GM18505 (cell line): ENCODE results near the gene PFN3.

Source experiments
- ATAC-seq: cut with Tn5 transposase; IDR thresholded peaks from one replicate; pipeline ENCODE4 v1.9.1; 2021; ENCODE audit not compliant: unreplicated experiment
- POLR2A ChIP-seq: IDR thresholded peaks from 4 replicates; pipeline ENCODE4 v1.6.1; 2011; ENCODE audit warnings: borderline replicate concordance; ENCODE audit not compliant: insufficient read depth, insufficient read length; ENCODE audit errors: extremely low read depth

The PFN3 gene

GRCh38 chr5:177432143-177432838, 31.8 kb upstream of the PFN3 start:
- no peak for TF ChIP-seq POLR2A
- no peak for ATAC-seq

- peak; percentile 58 for TF ChIP-seq POLR2A
- ATAC-seq: peak; percentile 37
These were observed 31.1 kb upstream of the PFN3 start for GRCh38 chr5:177431317-177432142.

GRCh38 chr5:177430972-177431316, 30.5 kb upstream of the PFN3 start:
- no peak for TF ChIP-seq POLR2A
- ATAC-seq: no peak

DNA sequence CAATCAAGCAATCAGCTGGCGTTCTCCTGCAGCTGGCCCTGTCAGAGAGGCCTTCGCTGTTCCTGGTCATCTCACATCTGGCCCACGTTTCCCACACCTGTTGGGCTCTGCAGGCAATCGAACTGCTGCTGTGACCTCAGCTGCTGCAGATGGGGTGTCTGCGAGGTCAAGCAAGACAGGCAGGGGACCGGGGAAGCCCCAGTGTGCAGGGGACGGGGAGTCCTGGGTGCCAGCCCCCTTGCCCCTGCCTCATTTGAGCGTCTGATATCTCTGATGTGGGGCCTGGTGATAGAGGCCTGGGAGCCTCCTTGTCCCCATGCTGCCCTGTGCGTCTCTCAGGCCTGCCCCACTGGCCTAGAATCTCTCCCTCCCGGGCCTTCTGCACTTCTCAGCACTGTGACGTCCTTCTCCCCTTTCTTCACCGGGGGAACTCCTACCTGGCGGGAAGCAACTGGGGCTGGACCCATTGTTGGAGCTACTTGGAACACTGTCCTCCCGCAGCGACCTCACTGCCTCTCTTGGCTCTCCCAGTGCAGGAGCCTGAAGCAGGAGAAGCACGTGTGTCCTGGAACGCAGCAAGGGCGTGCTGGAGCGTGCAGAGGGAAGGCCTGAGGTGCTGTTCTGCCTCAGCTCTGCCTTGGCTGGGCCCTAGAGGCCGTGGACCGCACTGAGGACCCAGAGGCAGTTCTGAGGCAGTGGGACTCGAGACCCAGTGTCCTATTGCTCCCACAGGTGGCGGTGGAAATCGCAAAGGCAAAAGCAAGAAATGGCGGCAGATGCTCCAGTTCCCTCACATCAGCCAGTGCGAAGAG, 29.9 kb upstream of the PFN3 start:
- no peak for ATAC-seq
- TF ChIP-seq POLR2A: peak; percentile 18

DNA sequence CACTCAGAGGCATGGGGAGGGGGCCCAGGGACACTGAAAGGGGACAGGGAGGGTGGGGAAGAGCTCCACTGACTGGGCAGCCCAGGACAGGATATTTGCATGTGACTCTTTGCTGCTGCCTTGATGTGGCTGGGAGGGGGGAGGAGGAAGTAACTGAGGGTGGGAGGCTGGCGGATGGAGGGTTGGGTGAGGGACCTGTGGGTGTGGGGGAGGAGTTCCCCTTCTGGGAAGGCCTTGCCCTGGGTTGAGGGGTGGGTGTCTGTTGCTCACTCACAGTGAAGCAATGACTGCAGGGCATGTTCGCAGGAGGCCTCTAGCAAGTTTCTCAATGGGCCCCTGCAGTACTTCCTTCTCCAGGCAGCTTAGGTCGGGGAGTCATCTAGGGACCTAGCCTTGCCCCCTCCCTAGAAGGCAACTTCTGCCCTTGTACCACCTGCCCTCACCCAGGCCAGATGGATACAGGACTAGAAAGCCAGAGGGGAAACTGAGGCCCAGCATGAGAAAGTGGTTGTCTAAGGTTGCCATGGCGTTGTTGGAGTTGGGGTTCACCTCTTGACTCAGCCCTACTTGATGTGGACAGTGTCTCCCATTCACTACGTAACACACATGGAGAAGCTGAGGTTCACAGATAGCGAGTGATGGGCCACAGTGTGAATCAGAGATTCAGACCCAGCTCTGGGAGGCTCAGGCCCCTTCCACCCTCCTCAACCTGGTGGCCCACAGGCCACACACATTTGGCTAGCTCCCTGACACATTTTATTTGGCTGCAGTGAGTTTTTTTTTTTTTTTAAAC, 29.0 kb upstream of the PFN3 start:
- peak; percentile 38 for TF ChIP-seq POLR2A
- no peak for ATAC-seq

GRCh38 chr5:177428574-177429217, 28.2 kb upstream of the PFN3 start:
- no peak for TF ChIP-seq POLR2A
- no peak for ATAC-seq

DNA sequence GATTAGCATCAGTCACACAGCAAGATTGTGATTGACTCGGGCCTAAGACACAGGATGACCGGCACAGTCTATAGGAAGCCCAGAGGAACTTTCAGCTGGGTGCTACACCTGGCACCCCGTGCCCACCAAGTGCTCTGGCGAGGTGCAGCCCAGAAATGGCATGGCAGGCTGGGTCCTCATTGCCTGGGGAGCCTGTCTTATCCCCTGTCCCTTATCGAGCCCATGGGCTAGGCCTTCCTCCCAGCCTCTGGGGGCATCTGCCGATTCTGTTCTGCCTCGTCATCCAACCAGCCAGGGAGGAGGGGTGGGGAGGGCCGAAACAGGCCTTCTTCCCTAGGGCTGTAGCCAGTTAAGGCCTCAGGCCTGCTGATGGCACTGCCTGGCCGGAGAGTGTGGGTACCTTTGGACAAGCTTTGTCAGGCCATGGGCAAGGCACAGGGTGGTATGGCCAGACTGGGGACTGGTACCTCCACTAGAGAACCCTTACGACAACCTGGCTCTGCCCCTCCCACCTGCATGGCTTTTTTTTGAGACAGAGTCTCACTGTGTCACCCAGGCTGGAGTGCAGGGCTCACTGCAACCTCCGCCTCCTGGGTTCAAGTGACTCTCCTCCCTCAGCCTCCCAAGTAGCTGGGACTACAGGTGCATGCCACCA, 27.6 kb upstream of the PFN3 start:
- TF ChIP-seq POLR2A: peak; percentile 42
- no peak for ATAC-seq

- no peak for ATAC-seq
- peak; percentile 3 for TF ChIP-seq POLR2A
These were observed 26.9 kb upstream of the PFN3 start for GRCh38 chr5:177427211-177427822.

- peak; percentile 69 for TF ChIP-seq POLR2A
- ATAC-seq: peak; percentile 13
These were observed 26.2 kb upstream of the PFN3 start, which contains the start of gene GRK6 for GRCh38 chr5:177426566-177427210. TSS of gene GRK6 (plus strand) at chr5:177426676. CDS start at chr5:177426846, 170 bp downstream.

GRCh38 chr5:177425801-177426565, 25.5 kb upstream of the PFN3 start:
- peak; percentile 68 for ATAC-seq
- TF ChIP-seq POLR2A: peak; percentile 96

- ATAC-seq: no peak
- no peak for TF ChIP-seq POLR2A
These were observed 24.8 kb upstream of the PFN3 start for GRCh38 chr5:177425196-177425800.
